ENCODE measurements around the gene SPATA31D4. TPM values are rescaled to one million over a fixed set of nuclear protein-coding genes. Genes with fewer than 3 reads are reported as not detected.

The SPATA31D4 gene
- total and polyA plus RNA-seq, 8 donors, result not detected

DNA sequence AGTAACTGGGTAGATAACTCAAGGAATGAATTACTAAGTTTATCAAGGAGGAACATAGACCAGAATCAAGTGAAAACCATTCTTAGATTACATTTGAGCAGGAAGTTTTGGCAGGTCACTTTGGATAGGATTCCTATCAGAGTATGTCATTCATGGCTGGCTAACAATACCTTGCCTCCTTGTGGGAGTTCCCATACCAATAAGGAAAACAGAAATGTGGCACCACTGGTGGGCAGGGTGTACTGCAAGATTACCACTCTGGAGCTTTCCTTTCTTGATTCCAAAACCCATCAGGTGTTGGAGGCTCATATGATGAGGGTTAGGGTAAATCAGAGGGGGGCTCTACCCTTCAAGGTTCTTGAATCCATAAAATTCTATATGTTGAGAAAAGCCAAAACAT is 41.7 kb downstream of the SPATA31D4 start:
- H3K4me1 ChIP-seq, result no peaks in the 10 kb centered on the region
- no peak overlapping the region for H3K4me3 ChIP-seq
- TF ChIP-seq POLR2AphosphoS5 (IDR thresholded peaks at IDR 0.05), result no peak
- no peak for TF ChIP-seq POLR2A (IDR thresholded peaks at IDR 0.05)
- no peak for TF ChIP-seq EP300 (IDR thresholded peaks at IDR 0.05)
- TF ChIP-seq, protein P1, sequence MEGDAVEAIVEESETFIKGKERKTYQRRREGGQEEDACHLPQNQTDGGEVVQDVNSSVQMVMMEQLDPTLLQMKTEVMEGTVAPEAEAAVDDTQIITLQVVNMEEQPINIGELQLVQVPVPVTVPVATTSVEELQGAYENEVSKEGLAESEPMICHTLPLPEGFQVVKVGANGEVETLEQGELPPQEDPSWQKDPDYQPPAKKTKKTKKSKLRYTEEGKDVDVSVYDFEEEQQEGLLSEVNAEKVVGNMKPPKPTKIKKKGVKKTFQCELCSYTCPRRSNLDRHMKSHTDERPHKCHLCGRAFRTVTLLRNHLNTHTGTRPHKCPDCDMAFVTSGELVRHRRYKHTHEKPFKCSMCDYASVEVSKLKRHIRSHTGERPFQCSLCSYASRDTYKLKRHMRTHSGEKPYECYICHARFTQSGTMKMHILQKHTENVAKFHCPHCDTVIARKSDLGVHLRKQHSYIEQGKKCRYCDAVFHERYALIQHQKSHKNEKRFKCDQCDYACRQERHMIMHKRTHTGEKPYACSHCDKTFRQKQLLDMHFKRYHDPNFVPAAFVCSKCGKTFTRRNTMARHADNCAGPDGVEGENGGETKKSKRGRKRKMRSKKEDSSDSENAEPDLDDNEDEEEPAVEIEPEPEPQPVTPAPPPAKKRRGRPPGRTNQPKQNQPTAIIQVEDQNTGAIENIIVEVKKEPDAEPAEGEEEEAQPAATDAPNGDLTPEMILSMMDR (IDR thresholded peaks at IDR 0.05), result no peak
- no peaks in the 10 kb centered on the region for H3K36me3 ChIP-seq
- intact Hi-C loops (cut with DNase I; ENCODE audit: low total_unique reads), result no loop called here
- H3K27me3 ChIP-seq, result no peaks in the 10 kb centered on the region
- peaks cover 0 to 3% (median 0%) of the 10 kb centered on the region in 4 donors for H3K9me3 ChIP-seq
- no peak for DNase-seq
- no peak overlapping the region for H3K27ac ChIP-seq

DNA sequence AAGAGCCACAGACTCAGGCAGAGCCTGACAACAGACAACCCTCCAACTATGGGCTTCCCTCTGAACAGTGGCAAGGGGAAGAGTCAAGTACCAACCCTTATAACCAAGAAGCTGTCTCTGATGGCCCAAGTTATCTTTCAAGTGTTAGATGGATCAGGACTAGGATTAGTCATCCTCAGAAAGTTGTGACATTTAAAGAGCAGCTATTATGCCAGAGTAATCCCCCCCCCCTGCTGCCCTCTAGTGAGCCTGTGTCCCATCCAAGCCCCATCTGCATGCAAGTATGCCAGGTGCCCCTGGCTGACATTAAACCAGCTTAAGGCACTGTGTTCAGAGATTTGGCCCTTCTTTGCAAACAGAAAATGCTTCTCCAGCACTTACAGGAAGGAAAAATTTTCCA is 43.5 kb downstream of the SPATA31D4 start:
- peaks cover 0 to 3% (median 0%) of the 10 kb centered on the region in 4 donors for H3K9me3 ChIP-seq
- no peak overlapping the region for H3K4me3 ChIP-seq
- TF ChIP-seq, protein P1 (IDR thresholded peaks at IDR 0.05), result no peak
- no peak for TF ChIP-seq EP300 (IDR thresholded peaks at IDR 0.05)
- TF ChIP-seq POLR2A (IDR thresholded peaks at IDR 0.05), result no peak
- no peak for TF ChIP-seq POLR2AphosphoS5 (IDR thresholded peaks at IDR 0.05)
- no peak overlapping the region for H3K27ac ChIP-seq
- intact Hi-C loops (cut with DNase I; ENCODE audit: low total_unique reads), result no loop called here
- DNase-seq, result no peak
- no peaks in the 10 kb centered on the region for H3K36me3 ChIP-seq
- no peaks in the 10 kb centered on the region for H3K4me1 ChIP-seq
- no peaks in the 10 kb centered on the region for H3K27me3 ChIP-seq

DNA sequence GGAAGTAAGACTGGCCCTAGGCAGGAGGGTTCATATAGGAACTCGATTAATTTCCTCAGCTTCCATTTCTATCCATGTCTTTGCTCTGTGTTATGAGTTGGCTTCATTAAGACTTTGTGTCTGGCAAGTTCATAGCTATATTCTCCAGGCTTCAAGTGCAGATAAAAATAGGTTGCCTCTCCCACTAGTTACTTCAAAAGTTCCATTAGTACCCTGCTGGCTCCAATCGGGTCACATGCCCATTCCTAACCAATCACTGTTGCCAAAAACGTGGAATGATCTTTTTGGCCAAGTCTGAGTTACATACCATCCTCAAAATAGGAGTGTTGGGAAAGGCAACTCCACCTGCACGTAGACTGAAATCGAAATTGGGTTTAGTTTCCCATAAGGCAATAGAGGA is 46.5 kb downstream of the SPATA31D4 start:
- no peaks in the 10 kb centered on the region for H3K4me1 ChIP-seq
- H3K4me3 ChIP-seq, result no peak overlapping the region
- WGBS, 5 donors, result 72 to 90% (median 81%) methylated on average over 5 of the region's 5 CpGs
- H3K27ac ChIP-seq, result no peak overlapping the region
- H3K27me3 ChIP-seq, result no peaks in the 10 kb centered on the region
- H3K9me3 ChIP-seq, result peaks cover 0 to 3% (median 0%) of the 10 kb centered on the region in 4 donors
- TF ChIP-seq POLR2A (IDR thresholded peaks at IDR 0.05) (no peak), EP300 (IDR thresholded peaks at IDR 0.05) (no peak), POLR2AphosphoS5 (IDR thresholded peaks at IDR 0.05) (no peak)
- TF ChIP-seq, protein P1 (IDR thresholded peaks at IDR 0.05), result no peak
- no peaks in the 10 kb centered on the region for H3K36me3 ChIP-seq
- intact Hi-C loops (cut with DNase I; ENCODE audit: low total_unique reads), result no loop called here
- DNase-seq, result no peak

DNA sequence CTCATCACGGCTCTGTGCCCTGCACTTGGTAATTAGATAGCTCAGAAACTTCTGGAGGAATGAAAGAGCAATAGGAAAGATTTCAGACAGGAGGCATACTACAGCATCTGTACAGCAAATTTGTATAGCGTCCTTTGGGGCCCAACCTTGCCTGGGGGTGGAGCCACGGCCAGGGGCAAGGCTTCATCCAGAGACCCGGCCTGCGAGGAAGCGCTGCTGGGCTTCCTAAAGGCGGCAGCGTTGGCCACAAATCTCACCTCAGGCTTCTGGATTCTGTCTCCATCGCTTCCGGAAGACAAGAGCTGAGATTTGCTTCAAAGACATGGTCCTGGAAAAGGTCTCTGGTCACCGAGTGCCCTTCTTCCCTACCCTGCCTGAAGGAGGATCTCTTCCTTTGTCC is 48.1 kb downstream of the SPATA31D4 start:
- Histone ChIP-seq H3K9me3 (peaks cover 0 to 3% (median 0%) of the 10 kb centered on the region in 4 donors), H3K27ac (no peak overlapping the region), H3K4me1 (no peaks in the 10 kb centered on the region), H3K27me3 (no peaks in the 10 kb centered on the region), H3K36me3 (no peaks in the 10 kb centered on the region), H3K4me3 (no peak overlapping the region)
- no peak for DNase-seq
- no peak for TF ChIP-seq POLR2AphosphoS5 (IDR thresholded peaks at IDR 0.05)
- no peak for TF ChIP-seq POLR2A (IDR thresholded peaks at IDR 0.05)
- TF ChIP-seq, protein P1 (IDR thresholded peaks at IDR 0.05), result no peak
- no peak for TF ChIP-seq EP300 (IDR thresholded peaks at IDR 0.05)
- intact Hi-C loops (cut with DNase I; ENCODE audit: low total_unique reads), result no loop called here
- WGBS, 5 donors, result 91 to 95% (median 92%) methylated on average over 11 of the region's 11 CpGs
